Right atrium auricular region (tissue), 2 donors: ENCODE data around the gene ABCC2. TPM values are rescaled to one million over a fixed set of nuclear protein-coding genes. Genes with fewer than 3 reads are reported as not detected.
A peak's percentile ranks its signal among the peaks of the same experiment; 100 is the strongest.
"Not testable (repeated sequence)": the region's sequence is repeated elsewhere in the genome, so short reads cannot be mapped to it uniquely, and the experiment has no call there.

Experiments used
- DNase-seq: peaks from one replicate; pipeline ENCODE4 v3.0.0-alpha.2; 2019; ENCODE audit warnings: low spot score
- H3K27ac ChIP-seq, 2 donors: fragments of 200-600 bp; sonication (generic); 1 replicate in 1 of 2; 2 replicates in 1 of 2; pipeline ENCODE4 v1.5.1; 2016 to 2019
- H3K27me3 ChIP-seq, 2 donors: fragments of 200-600 bp; sonication (generic); one replicate each; pipeline versions ENCODE4 v1.5.1 to v1.6.0; 2017 to 2019
- H3K36me3 ChIP-seq: fragments of 200-600 bp; sonication (generic); one replicate; pipeline ENCODE4 v1.5.1; 2016
- H3K4me1 ChIP-seq, 2 donors: fragments of 200-600 bp; sonication (generic); one replicate each; pipeline versions ENCODE4 v1.5.1 to v1.6.0; 2017 to 2019
- H3K4me3 ChIP-seq, 2 donors: fragments of 200-600 bp; sonication (generic); 1 replicate in 1 of 2; 2 replicates in 1 of 2; pipeline ENCODE4 v1.5.1; 2017 to 2019; ENCODE audit warnings: mild to moderate bottlenecking in 1 of 2, moderate library complexity in 1 of 2
- H3K9me3 ChIP-seq, 2 donors: fragments of 200-600 bp; sonication (generic); one replicate each; pipeline ENCODE4 v1.5.1; 2019
- CTCF ChIP-seq, 2 donors: fragments of 200-600 bp; sonication (generic); IDR thresholded peaks; one replicate each; pipeline ENCODE4 v1.5.1; 2019; ENCODE audit warnings: antibody characterized with exemption in 2 of 2
- total RNA-seq, 2 donors: library from RNA; depleted of rRNA; stranded (reverse); fragments of >200 nt; gene quantifications; one replicate each; pipeline ENCODE4 v1.1.0, GENCODE V29; 2016

Gene ABCC2
- total RNA-seq, 2 donors from 2014 or later, result 0.15 to 0.28 TPM

- no peak overlapping the region for H3K4me3 ChIP-seq
- H3K27ac ChIP-seq, result peak overlapping the region in 1 of 2 donors; percentile 61
- no peak for TF ChIP-seq CTCF (IDR thresholded peaks at IDR 0.05)
- H3K4me1 ChIP-seq, result peaks cover 0 to 3% of the 10 kb centered on the region in 2 donors
- peaks cover 0 to 23% of the 10 kb centered on the region in 2 donors for H3K9me3 ChIP-seq
- H3K27me3 ChIP-seq, result no peaks in the 10 kb centered on the region
- H3K36me3 ChIP-seq, result peaks cover 84% of the 10 kb centered on the region
- DNase-seq, result no peak
Observed at GRCh38 chr10:99742701-99743100, 39.7 kb upstream of the ABCC2 start.

GRCh38 chr10:99743841-99744240 lies 38.6 kb upstream of the ABCC2 start:
- H3K36me3 ChIP-seq, result peaks cover 92% of the 10 kb centered on the region
- H3K9me3 ChIP-seq, result peaks cover 0 to 23% of the 10 kb centered on the region in 2 donors
- H3K4me3 ChIP-seq, result no peak overlapping the region
- DNase-seq, result no peak
- TF ChIP-seq CTCF (IDR thresholded peaks at IDR 0.05), result no peak
- no peaks in the 10 kb centered on the region for H3K27me3 ChIP-seq
- H3K4me1 ChIP-seq, result peaks cover 0 to 3% of the 10 kb centered on the region in 2 donors
- H3K27ac ChIP-seq, result peak overlapping the region in 1 of 2 donors; percentile 61

GRCh38 chr10:99746166-99746565 lies 36.3 kb upstream of the ABCC2 start:
- not testable (repeated sequence) for H3K27me3 ChIP-seq, H3K27ac ChIP-seq, DNase-seq, H3K4me1 ChIP-seq, H3K9me3 ChIP-seq, H3K4me3 ChIP-seq
- peaks cover 86% of the 10 kb centered on the region for H3K36me3 ChIP-seq

GRCh38 chr10:99748823-99749451 lies 33.5 kb upstream of the ABCC2 start:
- no peak for TF ChIP-seq CTCF (IDR thresholded peaks at IDR 0.05)
- Histone ChIP-seq H3K27ac (no peak overlapping the region), H3K9me3 (no peaks in the 10 kb centered on the region), H3K27me3 (no peaks in the 10 kb centered on the region), H3K4me1 (no peaks in the 10 kb centered on the region), H3K36me3 (peaks cover 91% of the 10 kb centered on the region), H3K4me3 (no peak overlapping the region)
- no peak for DNase-seq

- Histone ChIP-seq H3K4me1 (no peaks in the 10 kb centered on the region), H3K27ac (no peak overlapping the region), H3K9me3 (no peaks in the 10 kb centered on the region), H3K36me3 (peaks cover 90% of the 10 kb centered on the region), H3K4me3 (no peak overlapping the region), H3K27me3 (no peaks in the 10 kb centered on the region)
- DNase-seq, result no peak
- TF ChIP-seq CTCF (IDR thresholded peaks at IDR 0.05), result no peak
Observed at GRCh38 chr10:99750641-99751040, 31.8 kb upstream of the ABCC2 start.

- no peak overlapping the region for H3K27ac ChIP-seq
- no peak for TF ChIP-seq CTCF (IDR thresholded peaks at IDR 0.05)
Observed at GRCh38 chr10:99754670-99755069, 27.8 kb upstream of the ABCC2 start.

More at GRCh38 chr10:99754670-99755069, 27.8 kb upstream of the ABCC2 start:
- DNase-seq, result no peak
- no peaks in the 10 kb centered on the region for H3K9me3 ChIP-seq
- H3K27me3 ChIP-seq, result no peaks in the 10 kb centered on the region
- H3K4me1 ChIP-seq, result no peaks in the 10 kb centered on the region
- no peak overlapping the region for H3K4me3 ChIP-seq
- H3K36me3 ChIP-seq, result peaks cover 94% of the 10 kb centered on the region
